ENCODE results near the gene OR5H14. TPM values are rescaled to one million over a fixed set of nuclear protein-coding genes. Genes with fewer than 3 reads are reported as not detected.
"Not testable (repeated sequence)": the region's sequence is repeated elsewhere in the genome, so short reads cannot be mapped to it uniquely, and the experiment has no call there.

Gene OR5H14
- total RNA-seq, 1 experiment from 2014 or later, result not detected

- H3K4me1 ChIP-seq (ENCODE audit: control insufficient read depth, insufficient read depth, low read length), result no peaks in the 10 kb centered on the region
- no TSS peak for BruUV-seq (replicated peaks)
- POLR2A ChIA-PET, result no interaction called here
- H3K27me3 ChIP-seq (ENCODE audit: control insufficient read depth, insufficient read depth, low read length), result no peaks in the 10 kb centered on the region
- intact Hi-C loops (cut with micrococcal nuclease; ENCODE audit: unreplicated experiment) (no loop called here), in situ Hi-C loops (cut with HindIII; ENCODE audit: low pct_unique_long_range_greater_than_20kb, low sequenced_read_pairs) (no loop called here)
- no peak overlapping the region for H3K4me3 ChIP-seq (ENCODE audit: low read depth in 2 of 2, low read length in 2 of 2)
- DNase-seq (ENCODE audit: low read depth, low spot score) (no peak), ATAC-seq (no peak)
- H3K9me3 ChIP-seq (ENCODE audit: control insufficient read depth, insufficient read depth, low read depth, low read length), result no peaks in the 10 kb centered on the region
- H3K36me3 ChIP-seq (ENCODE audit: control insufficient read depth, insufficient read depth, low read length), result no peaks in the 10 kb centered on the region
- no peak overlapping the region for H3K27ac ChIP-seq (ENCODE audit: low read length)
- TF ChIP-seq CTCF (IDR thresholded peaks at IDR 0.05) (no peak), TCF7L2 (IDR thresholded peaks at IDR 0.05; ENCODE audit: low read depth, low read length) (no peak), SIN3A (IDR thresholded peaks at IDR 0.05; ENCODE audit: borderline replicate concordance, insufficient read depth, low read depth, low read length) (no peak), REST (IDR thresholded peaks at IDR 0.05; ENCODE audit: insufficient read depth in 1 of 2, low read depth in 2 of 2, low read length in 1 of 2) (no peak), POLR2AphosphoS5 (IDR thresholded peaks at IDR 0.05; ENCODE audit: low read depth, low read length) (no peak)
- CTCF ChIA-PET, result no interaction called here
These were observed 10.6 kb upstream of the OR5H14 start for GRCh38 chr3:98136631-98137030.

GRCh38 chr3:98137826-98138557 lies 9.3 kb upstream of the OR5H14 start:
- H3K4me1 ChIP-seq (ENCODE audit: control insufficient read depth, insufficient read depth, low read length); intact Hi-C loops (cut with micrococcal nuclease; ENCODE audit: unreplicated experiment); H3K9me3 ChIP-seq (ENCODE audit: control insufficient read depth, insufficient read depth, low read depth, low read length); ATAC-seq; CTCF ChIA-PET; H3K27ac ChIP-seq (ENCODE audit: low read length); H3K36me3 ChIP-seq (ENCODE audit: control insufficient read depth, insufficient read depth, low read length); POLR2A ChIA-PET; H3K4me3 ChIP-seq (ENCODE audit: low read depth in 2 of 2, low read length in 2 of 2); in situ Hi-C loops (cut with HindIII; ENCODE audit: low pct_unique_long_range_greater_than_20kb, low sequenced_read_pairs); DNase-seq (ENCODE audit: low read depth, low spot score); BruUV-seq (replicated peaks); H3K27me3 ChIP-seq (ENCODE audit: control insufficient read depth, insufficient read depth, low read length): not testable (repeated sequence)

GRCh38 chr3:98140531-98140930 lies 6.7 kb upstream of the OR5H14 start:
- in situ Hi-C loops (cut with HindIII; ENCODE audit: low pct_unique_long_range_greater_than_20kb, low sequenced_read_pairs) (no loop called here), intact Hi-C loops (cut with micrococcal nuclease; ENCODE audit: unreplicated experiment) (loop anchor here (2.0 kb wide), 1 partner anchor 42 kb away; no protein-coding TSS in a partner anchor)
- H3K36me3 ChIP-seq (ENCODE audit: control insufficient read depth, insufficient read depth, low read length), result no peaks in the 10 kb centered on the region
- H3K27ac ChIP-seq (ENCODE audit: low read length), result no peak overlapping the region
- H3K9me3 ChIP-seq (ENCODE audit: control insufficient read depth, insufficient read depth, low read depth, low read length), result no peaks in the 10 kb centered on the region
- H3K4me3 ChIP-seq (ENCODE audit: low read depth in 2 of 2, low read length in 2 of 2), result no peak overlapping the region
- TF ChIP-seq SIN3A (IDR thresholded peaks at IDR 0.05; ENCODE audit: borderline replicate concordance, insufficient read depth, low read depth, low read length) (no peak), REST (IDR thresholded peaks at IDR 0.05; ENCODE audit: insufficient read depth in 1 of 2, low read depth in 2 of 2, low read length in 1 of 2) (no peak), CTCF (IDR thresholded peaks at IDR 0.05) (no peak), TCF7L2 (IDR thresholded peaks at IDR 0.05; ENCODE audit: low read depth, low read length) (no peak), POLR2AphosphoS5 (IDR thresholded peaks at IDR 0.05; ENCODE audit: low read depth, low read length) (no peak)
- H3K4me1 ChIP-seq (ENCODE audit: control insufficient read depth, insufficient read depth, low read length), result no peaks in the 10 kb centered on the region
- DNase-seq (ENCODE audit: low read depth, low spot score) (no peak), ATAC-seq (no peak)
- ChIA-PET CTCF (no interaction called here), POLR2A (interaction anchor here (0.6 kb wide), 1 partner anchor 403 kb away, joined by 3 read pairs; no protein-coding TSS in a partner anchor)
- H3K27me3 ChIP-seq (ENCODE audit: control insufficient read depth, insufficient read depth, low read length), result no peaks in the 10 kb centered on the region
- BruUV-seq (replicated peaks), result no TSS peak
